ENCODE measurements around the gene PHF24. TPM values are rescaled to one million over a fixed set of nuclear protein-coding genes. Genes with fewer than 3 reads are reported as not detected.

The PHF24 gene
- total RNA-seq, 4 donors from 2014 or later = 0.16 to 0.27 TPM; not detected in 2

DNA sequence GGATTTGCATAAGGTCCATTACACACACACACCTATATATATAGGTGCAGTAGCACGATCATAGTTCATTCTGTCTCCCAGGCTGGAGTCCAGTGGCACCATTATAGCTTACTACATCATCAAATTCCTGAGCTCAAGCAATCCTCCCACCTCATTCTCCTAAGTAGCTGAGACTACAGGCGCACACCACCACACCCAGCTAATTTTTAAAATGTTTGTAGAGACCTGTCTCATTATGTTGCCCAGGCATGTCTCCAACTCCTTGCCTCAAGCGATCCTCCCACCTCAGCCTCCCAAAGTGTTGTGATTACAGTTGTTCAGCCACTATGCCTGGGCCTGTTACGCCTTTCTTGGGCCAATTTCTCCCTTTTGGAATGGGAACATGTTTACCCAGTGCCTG lies 71.2 kb downstream of the PHF24 start:
- no peak for DNase-seq
- Histone ChIP-seq H3K36me3 (no peaks in the 10 kb centered on the region), H3K27ac (no peak overlapping the region), H3K9me3 (no peaks in the 10 kb centered on the region), H3K4me1 (no peaks in the 10 kb centered on the region), H3K4me3 (no peak overlapping the region), H3K27me3 (no peaks in the 10 kb centered on the region)
- no peak for TF ChIP-seq POLR2AphosphoS5 (IDR thresholded peaks at IDR 0.05)
- no peak for TF ChIP-seq EP300 (IDR thresholded peaks at IDR 0.05; ENCODE audit: low read depth)
- TF ChIP-seq POLR2A (IDR thresholded peaks at IDR 0.05) = no peak
- TF ChIP-seq, protein P1, sequence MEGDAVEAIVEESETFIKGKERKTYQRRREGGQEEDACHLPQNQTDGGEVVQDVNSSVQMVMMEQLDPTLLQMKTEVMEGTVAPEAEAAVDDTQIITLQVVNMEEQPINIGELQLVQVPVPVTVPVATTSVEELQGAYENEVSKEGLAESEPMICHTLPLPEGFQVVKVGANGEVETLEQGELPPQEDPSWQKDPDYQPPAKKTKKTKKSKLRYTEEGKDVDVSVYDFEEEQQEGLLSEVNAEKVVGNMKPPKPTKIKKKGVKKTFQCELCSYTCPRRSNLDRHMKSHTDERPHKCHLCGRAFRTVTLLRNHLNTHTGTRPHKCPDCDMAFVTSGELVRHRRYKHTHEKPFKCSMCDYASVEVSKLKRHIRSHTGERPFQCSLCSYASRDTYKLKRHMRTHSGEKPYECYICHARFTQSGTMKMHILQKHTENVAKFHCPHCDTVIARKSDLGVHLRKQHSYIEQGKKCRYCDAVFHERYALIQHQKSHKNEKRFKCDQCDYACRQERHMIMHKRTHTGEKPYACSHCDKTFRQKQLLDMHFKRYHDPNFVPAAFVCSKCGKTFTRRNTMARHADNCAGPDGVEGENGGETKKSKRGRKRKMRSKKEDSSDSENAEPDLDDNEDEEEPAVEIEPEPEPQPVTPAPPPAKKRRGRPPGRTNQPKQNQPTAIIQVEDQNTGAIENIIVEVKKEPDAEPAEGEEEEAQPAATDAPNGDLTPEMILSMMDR (IDR thresholded peaks at IDR 0.05) = no peak
- in situ Hi-C loops (cut with MboI; ENCODE audit: low pct_ligation_motif_present in 1 of 4, low pct_unique_long_range_greater_than_20kb in 1 of 4, low sequenced_read_pairs in 3 of 4) (no loop called here), intact Hi-C loops (cut with DNase I; ENCODE audit: low total_unique reads) (no loop called here)
- 71 to 95% methylated on average over 3 to 4 of the region's 4 CpGs for WGBS, 2 donors (ENCODE audit: low coverage in 1 of 2)

DNA sequence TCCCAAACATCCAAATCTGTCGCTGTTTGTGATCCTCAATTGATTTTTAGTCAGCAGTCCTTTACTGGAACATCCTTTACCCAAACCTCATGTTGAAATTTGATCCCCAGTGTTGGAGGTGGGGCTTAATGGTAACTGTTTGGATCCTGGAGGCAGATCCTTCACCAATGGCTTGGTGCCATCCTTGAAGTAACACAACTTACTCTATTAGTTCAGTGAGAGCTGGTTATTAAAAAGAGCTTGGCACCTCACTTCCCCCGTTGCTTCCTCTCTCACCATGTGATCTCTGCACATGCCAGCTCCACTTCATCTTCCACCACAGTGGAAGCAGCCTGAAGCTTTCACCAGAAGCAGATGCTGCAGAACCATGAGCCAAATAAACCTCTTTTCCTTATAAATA lies 71.8 kb downstream of the PHF24 start:
- H3K9me3 ChIP-seq = no peaks in the 10 kb centered on the region
- WGBS, 2 donors (ENCODE audit: low coverage in 1 of 2) = 75 to 79% methylated on average over 2 of the region's 2 CpGs
- intact Hi-C loops (cut with DNase I; ENCODE audit: low total_unique reads) = no loop called here
- no peaks in the 10 kb centered on the region for H3K4me1 ChIP-seq
- in situ Hi-C loops (cut with MboI; ENCODE audit: low pct_ligation_motif_present in 1 of 4, low pct_unique_long_range_greater_than_20kb in 1 of 4, low sequenced_read_pairs in 3 of 4) = no loop called here
- no peak overlapping the region for H3K27ac ChIP-seq
- no peak overlapping the region for H3K4me3 ChIP-seq
- H3K27me3 ChIP-seq = no peaks in the 10 kb centered on the region
- DNase-seq = no peak
- TF ChIP-seq POLR2A (IDR thresholded peaks at IDR 0.05) (no peak), POLR2AphosphoS5 (IDR thresholded peaks at IDR 0.05) (no peak), EP300 (IDR thresholded peaks at IDR 0.05; ENCODE audit: low read depth) (no peak)
- TF ChIP-seq, protein P1 (IDR thresholded peaks at IDR 0.05) = no peak
- H3K36me3 ChIP-seq = no peaks in the 10 kb centered on the region

Other genes starting within 250 kb of the PHF24 start
- 100 to 1,000 TPM in 1 of 4 donors, 10 to 100 TPM in 3; 45.4 to 123 (median 60.1) TPM for gene CCL21, start 248.1 kb upstream of the PHF24 start, total RNA-seq
- gene DNAJB5, start 31.5 kb downstream of the PHF24 start, total RNA-seq = 10 to 100 TPM in 2 of 4 donors, 1 to 10 TPM in 2; 4.1 to 22.5 (median 10.2) TPM
- gene VCP, start 114.3 kb downstream of the PHF24 start, total RNA-seq = 100 to 1,000 TPM in 3 of 4 donors, 10 to 100 TPM in 1; 45.3 to 196 (median 124) TPM
- 10 to 100 TPM in 3 of 4 donors, 1 to 10 TPM in 1; 6.6 to 90.0 (median 51.6) TPM for gene FANCG, start 121.7 kb downstream of the PHF24 start, total RNA-seq
- 10 to 100 TPM; 19.1 to 50.1 (median 24.8) TPM for gene PIGO, start 138.3 kb downstream of the PHF24 start, total RNA-seq
- 10 to 100 TPM; 36.7 to 99.1 (median 70.9) TPM for gene STOML2, start 144.8 kb downstream of the PHF24 start, total RNA-seq
- gene ATOSB, start 157.6 kb downstream of the PHF24 start, total RNA-seq = 10 to 100 TPM; 23.9 to 30.0 (median 27.3) TPM
- gene UNC13B, start 203.7 kb downstream of the PHF24 start, total RNA-seq = 10 to 100 TPM; 52.1 to 67.0 (median 58.9) TPM